Parathyroid adenoma (tissue), 2 donors: ENCODE results near the gene PDE7B.

Experiments used
- H2AFZ ChIP-seq: fragments of 300-600 bp; sonication (generic); one replicate; pipeline ENCODE4 v1.7.0; 2017; ENCODE audit warnings: antibody characterized with exemption, mild to moderate bottlenecking
- H3K27ac ChIP-seq: fragments of 300-600 bp; sonication (generic); one replicate; pipeline ENCODE4 v1.7.0; 2017
- H3K27me3 ChIP-seq: fragments of 300-600 bp; sonication (generic); one replicate; pipeline ENCODE4 v1.7.0; 2017; ENCODE audit warnings: low read length; ENCODE audit not compliant: control insufficient read depth, insufficient read depth
- H3K36me3 ChIP-seq: fragments of 300-600 bp; sonication (generic); one replicate; pipeline ENCODE4 v1.7.0; 2017; ENCODE audit warnings: low read length; ENCODE audit not compliant: control insufficient read depth, insufficient read depth
- H3K4me1 ChIP-seq: fragments of 300-600 bp; sonication (generic); one replicate; pipeline ENCODE4 v1.7.0; 2017; ENCODE audit warnings: control low read depth
- H3K4me2 ChIP-seq: fragments of 300-600 bp; sonication (generic); one replicate; pipeline ENCODE4 v1.7.0; 2017; ENCODE audit warnings: low read length
- H3K4me3 ChIP-seq: fragments of 300-600 bp; sonication (generic); one replicate; pipeline ENCODE4 v1.7.0; 2017; ENCODE audit warnings: low read depth, low read length
- H3K79me2 ChIP-seq: fragments of 300-600 bp; sonication (generic); one replicate; pipeline ENCODE4 v1.7.0; 2017; ENCODE audit warnings: control low read depth
- H3K9ac ChIP-seq: fragments of 300-600 bp; sonication (generic); one replicate; pipeline ENCODE4 v1.7.0; 2017; ENCODE audit warnings: mild to moderate bottlenecking
- H3K9me3 ChIP-seq: fragments of 300-600 bp; sonication (generic); one replicate; pipeline ENCODE4 v1.7.0; 2017; ENCODE audit warnings: low read length; ENCODE audit not compliant: control insufficient read depth
- CTCF ChIP-seq: fragments of 300-600 bp; sonication (generic); IDR thresholded peaks from one replicate; pipeline ENCODE4 v1.7.0; 2017; ENCODE audit warnings: antibody characterized with exemption, mild to moderate bottlenecking
- donor health status: primary hyperparathyroidism.

The PDE7B gene

GRCh38 chr6:136160250-136160649, 308.7 kb downstream of the PDE7B start:
- Histone ChIP-seq H3K9ac (no peak overlapping the region), H3K9me3 (no peaks in the 10 kb centered on the region), H2AFZ (no peak overlapping the region), H3K36me3 (no peaks in the 10 kb centered on the region), H3K4me1 (no peaks in the 10 kb centered on the region), H3K27me3 (no peaks in the 10 kb centered on the region), H3K4me3 (no peak overlapping the region), H3K79me2 (peaks cover 2% of the 10 kb centered on the region), H3K4me2 (no peak overlapping the region), H3K27ac (no peak overlapping the region)
- TF ChIP-seq CTCF, result no peak

- Histone ChIP-seq H3K79me2 (peaks cover 2% of the 10 kb centered on the region), H3K4me3 (no peak overlapping the region), H3K9ac (no peak overlapping the region), H2AFZ (no peak overlapping the region), H3K27ac (no peak overlapping the region), H3K9me3 (no peaks in the 10 kb centered on the region), H3K36me3 (no peaks in the 10 kb centered on the region), H3K27me3 (no peaks in the 10 kb centered on the region), H3K4me1 (no peaks in the 10 kb centered on the region), H3K4me2 (no peak overlapping the region)
- TF ChIP-seq CTCF, result no peak
These were observed 310.4 kb downstream of the PDE7B start for GRCh38 chr6:136161950-136162349.

DNA sequence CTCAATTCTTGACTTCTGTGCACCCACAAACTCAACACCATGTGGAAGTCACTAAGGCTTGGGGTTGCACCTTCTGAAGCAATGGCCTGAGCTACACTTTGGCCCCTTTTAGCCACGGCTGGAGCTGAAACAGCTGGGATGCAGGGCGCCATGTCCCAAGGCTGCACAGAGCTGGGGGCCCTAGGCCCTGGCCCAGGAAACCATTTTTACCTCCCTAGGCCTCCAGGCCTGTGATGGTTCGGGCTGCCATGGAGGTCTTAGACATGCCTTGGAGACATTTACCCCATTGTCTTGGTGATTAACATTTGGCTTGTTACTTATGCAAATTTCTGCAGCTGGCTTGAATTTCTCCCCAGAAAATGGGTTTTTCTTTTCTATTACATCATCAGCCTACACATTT, 311.8 kb downstream of the PDE7B start:
- H3K4me1 ChIP-seq, result no peaks in the 10 kb centered on the region
- no peaks in the 10 kb centered on the region for H3K36me3 ChIP-seq
- H3K4me2 ChIP-seq, result no peak overlapping the region
- no peaks in the 10 kb centered on the region for H3K9me3 ChIP-seq
- no peak overlapping the region for H3K4me3 ChIP-seq
- H2AFZ ChIP-seq, result no peak overlapping the region
- TF ChIP-seq CTCF, result no peak
- H3K79me2 ChIP-seq, result peaks cover 8% of the 10 kb centered on the region
- no peak overlapping the region for H3K27ac ChIP-seq
- H3K9ac ChIP-seq, result no peak overlapping the region
- no peaks in the 10 kb centered on the region for H3K27me3 ChIP-seq

GRCh38 chr6:136166815-136167214, 315.3 kb downstream of the PDE7B start:
- no peaks in the 10 kb centered on the region for H3K36me3 ChIP-seq
- H3K4me2 ChIP-seq, result no peak overlapping the region
- H3K9me3 ChIP-seq, result no peaks in the 10 kb centered on the region

More at GRCh38 chr6:136166815-136167214, 315.3 kb downstream of the PDE7B start:
- H3K27me3 ChIP-seq, result no peaks in the 10 kb centered on the region
- no peak for TF ChIP-seq CTCF
- no peak overlapping the region for H3K9ac ChIP-seq
- H3K79me2 ChIP-seq, result peaks cover 18% of the 10 kb centered on the region
- H3K4me3 ChIP-seq, result no peak overlapping the region
- no peak overlapping the region for H2AFZ ChIP-seq
- no peak overlapping the region for H3K27ac ChIP-seq
- H3K4me1 ChIP-seq, result peaks cover 13% of the 10 kb centered on the region
